OCI-LY7 (cell line): Measurements from ENCODE around the gene ARMC9.

Experiments used
- EZH2phosphoT487 ChIP-seq: fragments of 200-600 bp; sonication (generic); IDR thresholded peaks from 2 replicates; pipeline ENCODE4 v1.6.1; 2018; ENCODE audit warnings: low read depth, borderline replicate concordance, mild to moderate bottlenecking, mixed run types, antibody characterized with exemption, low read length, moderate library complexity, mixed read lengths
- TF ChIP-seq, protein P1 (sequence below): fragments of 200-600 bp; sonication (generic); conservative IDR thresholded peaks from 2 replicates; pipeline ENCODE4 v1.5.1; 2014; ENCODE audit warnings: mild to moderate bottlenecking, antibody characterized with exemption, low read length, moderate library complexity, mixed read lengths

DNA sequence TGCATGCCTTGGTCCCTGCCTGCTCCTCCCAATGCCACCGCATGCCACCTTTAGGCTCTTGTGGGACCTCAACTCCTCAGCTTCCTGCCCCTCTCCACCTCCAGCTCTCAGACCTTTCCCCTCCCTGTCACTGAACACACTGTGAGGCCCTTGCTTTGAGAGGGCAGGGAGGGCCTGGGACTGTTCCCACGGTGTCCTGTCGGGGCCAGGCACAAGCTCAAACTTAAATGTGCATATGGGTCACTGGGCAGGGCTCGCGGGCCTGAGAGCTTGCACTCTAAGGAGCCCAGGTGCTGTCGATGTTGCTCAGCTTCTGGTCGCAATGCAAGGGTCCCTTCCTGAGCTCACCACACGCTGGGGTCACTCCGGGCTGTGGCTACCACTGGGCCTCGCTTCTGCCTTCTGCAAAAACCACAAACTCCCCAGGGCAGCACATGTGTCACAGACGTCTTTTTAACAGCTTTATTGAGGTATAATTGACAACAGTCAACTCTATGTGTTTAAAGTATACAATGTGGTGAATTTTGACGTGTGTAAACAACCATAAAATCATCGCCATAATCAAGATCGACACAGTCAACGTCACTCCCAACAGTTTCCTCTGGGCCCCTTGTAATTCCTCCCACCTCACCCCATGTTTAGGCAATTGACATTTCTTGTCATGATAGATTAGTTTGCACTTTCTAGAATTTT is 185.1 kb downstream of the ARMC9 start:
- TF ChIP-seq, protein P1, sequence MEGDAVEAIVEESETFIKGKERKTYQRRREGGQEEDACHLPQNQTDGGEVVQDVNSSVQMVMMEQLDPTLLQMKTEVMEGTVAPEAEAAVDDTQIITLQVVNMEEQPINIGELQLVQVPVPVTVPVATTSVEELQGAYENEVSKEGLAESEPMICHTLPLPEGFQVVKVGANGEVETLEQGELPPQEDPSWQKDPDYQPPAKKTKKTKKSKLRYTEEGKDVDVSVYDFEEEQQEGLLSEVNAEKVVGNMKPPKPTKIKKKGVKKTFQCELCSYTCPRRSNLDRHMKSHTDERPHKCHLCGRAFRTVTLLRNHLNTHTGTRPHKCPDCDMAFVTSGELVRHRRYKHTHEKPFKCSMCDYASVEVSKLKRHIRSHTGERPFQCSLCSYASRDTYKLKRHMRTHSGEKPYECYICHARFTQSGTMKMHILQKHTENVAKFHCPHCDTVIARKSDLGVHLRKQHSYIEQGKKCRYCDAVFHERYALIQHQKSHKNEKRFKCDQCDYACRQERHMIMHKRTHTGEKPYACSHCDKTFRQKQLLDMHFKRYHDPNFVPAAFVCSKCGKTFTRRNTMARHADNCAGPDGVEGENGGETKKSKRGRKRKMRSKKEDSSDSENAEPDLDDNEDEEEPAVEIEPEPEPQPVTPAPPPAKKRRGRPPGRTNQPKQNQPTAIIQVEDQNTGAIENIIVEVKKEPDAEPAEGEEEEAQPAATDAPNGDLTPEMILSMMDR, result no peak
- no peak for TF ChIP-seq EZH2phosphoT487
